Measurements from ENCODE around the gene PPP1R9A.

DNA sequence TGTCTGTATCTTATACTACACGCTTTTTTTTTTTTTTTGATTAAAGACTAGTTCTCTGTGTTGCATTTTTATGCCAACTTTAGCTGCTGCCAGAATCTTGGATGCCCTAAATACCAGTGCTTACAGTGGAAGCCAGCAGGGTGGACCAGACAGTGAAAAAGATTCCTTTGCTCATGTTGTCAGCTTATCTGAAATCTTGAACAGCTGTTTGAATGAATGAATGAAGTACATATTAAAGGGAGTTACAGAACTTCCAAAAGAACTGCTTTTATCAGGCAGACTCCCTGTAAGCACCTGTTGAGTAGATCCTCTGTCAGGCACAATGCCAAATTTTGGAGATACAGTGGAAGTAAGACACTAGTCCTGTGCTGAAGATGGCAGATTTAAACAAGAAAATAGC lies 184.9 kb downstream of the PPP1R9A start:
- TF ChIP-seq, protein P1, sequence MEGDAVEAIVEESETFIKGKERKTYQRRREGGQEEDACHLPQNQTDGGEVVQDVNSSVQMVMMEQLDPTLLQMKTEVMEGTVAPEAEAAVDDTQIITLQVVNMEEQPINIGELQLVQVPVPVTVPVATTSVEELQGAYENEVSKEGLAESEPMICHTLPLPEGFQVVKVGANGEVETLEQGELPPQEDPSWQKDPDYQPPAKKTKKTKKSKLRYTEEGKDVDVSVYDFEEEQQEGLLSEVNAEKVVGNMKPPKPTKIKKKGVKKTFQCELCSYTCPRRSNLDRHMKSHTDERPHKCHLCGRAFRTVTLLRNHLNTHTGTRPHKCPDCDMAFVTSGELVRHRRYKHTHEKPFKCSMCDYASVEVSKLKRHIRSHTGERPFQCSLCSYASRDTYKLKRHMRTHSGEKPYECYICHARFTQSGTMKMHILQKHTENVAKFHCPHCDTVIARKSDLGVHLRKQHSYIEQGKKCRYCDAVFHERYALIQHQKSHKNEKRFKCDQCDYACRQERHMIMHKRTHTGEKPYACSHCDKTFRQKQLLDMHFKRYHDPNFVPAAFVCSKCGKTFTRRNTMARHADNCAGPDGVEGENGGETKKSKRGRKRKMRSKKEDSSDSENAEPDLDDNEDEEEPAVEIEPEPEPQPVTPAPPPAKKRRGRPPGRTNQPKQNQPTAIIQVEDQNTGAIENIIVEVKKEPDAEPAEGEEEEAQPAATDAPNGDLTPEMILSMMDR (IDR thresholded peaks at IDR 0.05 in 2 of 3, conservative IDR thresholded peaks at IDR 0.05 in 1 of 3; ENCODE audit: borderline replicate concordance in 1 of 3, insufficient read depth in 1 of 3, low read depth in 2 of 3, low read length in 2 of 3): no peak
- TF ChIP-seq EGR1 (IDR thresholded peaks at IDR 0.05; ENCODE audit: low read depth) (no peak), EZH2 (IDR thresholded peaks at IDR 0.05) (no peak), POLR2AphosphoS5 (IDR thresholded peaks at IDR 0.05; ENCODE audit: low read depth, low read length) (no peak), POLR2A (IDR thresholded peaks at IDR 0.05; ENCODE audit: borderline replicate concordance, extremely low read depth, insufficient read depth, insufficient read length) (no peak), SIN3A (IDR thresholded peaks at IDR 0.05; ENCODE audit: low read depth) (no peak), CEBPB (IDR thresholded peaks at IDR 0.05; ENCODE audit: low read depth) (no peak), ZNF274 (IDR thresholded peaks at IDR 0.05; ENCODE audit: low read depth, low read length) (no peak), SRF (IDR thresholded peaks at IDR 0.05; ENCODE audit: low read depth) (no peak), YY1 (IDR thresholded peaks at IDR 0.05; ENCODE audit: extremely low read depth, insufficient replicate concordance, low read depth, low read length) (no peak), JUND (IDR thresholded peaks at IDR 0.05) (no peak)
- TF ChIP-seq, protein P2, sequence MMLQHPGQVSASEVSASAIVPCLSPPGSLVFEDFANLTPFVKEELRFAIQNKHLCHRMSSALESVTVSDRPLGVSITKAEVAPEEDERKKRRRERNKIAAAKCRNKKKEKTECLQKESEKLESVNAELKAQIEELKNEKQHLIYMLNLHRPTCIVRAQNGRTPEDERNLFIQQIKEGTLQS (IDR thresholded peaks at IDR 0.05): no peak
- TF ChIP-seq, protein P3, sequence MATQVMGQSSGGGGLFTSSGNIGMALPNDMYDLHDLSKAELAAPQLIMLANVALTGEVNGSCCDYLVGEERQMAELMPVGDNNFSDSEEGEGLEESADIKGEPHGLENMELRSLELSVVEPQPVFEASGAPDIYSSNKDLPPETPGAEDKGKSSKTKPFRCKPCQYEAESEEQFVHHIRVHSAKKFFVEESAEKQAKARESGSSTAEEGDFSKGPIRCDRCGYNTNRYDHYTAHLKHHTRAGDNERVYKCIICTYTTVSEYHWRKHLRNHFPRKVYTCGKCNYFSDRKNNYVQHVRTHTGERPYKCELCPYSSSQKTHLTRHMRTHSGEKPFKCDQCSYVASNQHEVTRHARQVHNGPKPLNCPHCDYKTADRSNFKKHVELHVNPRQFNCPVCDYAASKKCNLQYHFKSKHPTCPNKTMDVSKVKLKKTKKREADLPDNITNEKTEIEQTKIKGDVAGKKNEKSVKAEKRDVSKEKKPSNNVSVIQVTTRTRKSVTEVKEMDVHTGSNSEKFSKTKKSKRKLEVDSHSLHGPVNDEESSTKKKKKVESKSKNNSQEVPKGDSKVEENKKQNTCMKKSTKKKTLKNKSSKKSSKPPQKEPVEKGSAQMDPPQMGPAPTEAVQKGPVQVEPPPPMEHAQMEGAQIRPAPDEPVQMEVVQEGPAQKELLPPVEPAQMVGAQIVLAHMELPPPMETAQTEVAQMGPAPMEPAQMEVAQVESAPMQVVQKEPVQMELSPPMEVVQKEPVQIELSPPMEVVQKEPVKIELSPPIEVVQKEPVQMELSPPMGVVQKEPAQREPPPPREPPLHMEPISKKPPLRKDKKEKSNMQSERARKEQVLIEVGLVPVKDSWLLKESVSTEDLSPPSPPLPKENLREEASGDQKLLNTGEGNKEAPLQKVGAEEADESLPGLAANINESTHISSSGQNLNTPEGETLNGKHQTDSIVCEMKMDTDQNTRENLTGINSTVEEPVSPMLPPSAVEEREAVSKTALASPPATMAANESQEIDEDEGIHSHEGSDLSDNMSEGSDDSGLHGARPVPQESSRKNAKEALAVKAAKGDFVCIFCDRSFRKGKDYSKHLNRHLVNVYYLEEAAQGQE (IDR thresholded peaks at IDR 0.05; ENCODE audit: low read depth): no peak
- TF ChIP-seq, protein P4, sequence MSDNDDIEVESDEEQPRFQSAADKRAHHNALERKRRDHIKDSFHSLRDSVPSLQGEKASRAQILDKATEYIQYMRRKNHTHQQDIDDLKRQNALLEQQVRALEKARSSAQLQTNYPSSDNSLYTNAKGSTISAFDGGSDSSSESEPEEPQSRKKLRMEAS (IDR thresholded peaks at IDR 0.05): no peak
